Suprapubic skin (tissue), 4 donors: Measurements from ENCODE around the gene ZC3H12A. TPM values are rescaled to one million over a fixed set of nuclear protein-coding genes. Genes with fewer than 3 reads are reported as not detected.

Source experiments
- DNase-seq, 2 donors: peaks; one replicate each; pipeline ENCODE4 v3.0.0-alpha.2; 2019; ENCODE audit warnings: low spot score in 2 of 2
- H3K27ac ChIP-seq: fragments of 200-600 bp; sonication (generic); one replicate; pipeline ENCODE4 v1.5.1; 2019
- H3K27me3 ChIP-seq: fragments of 200-600 bp; sonication (generic); one replicate; pipeline ENCODE4 v1.5.1; 2019
- H3K36me3 ChIP-seq: fragments of 200-600 bp; sonication (generic); one replicate; pipeline ENCODE4 v1.5.1; 2019
- H3K4me1 ChIP-seq: fragments of 200-600 bp; sonication (generic); one replicate; pipeline ENCODE4 v1.5.1; 2019
- H3K4me3 ChIP-seq: fragments of 200-600 bp; sonication (generic); one replicate; pipeline ENCODE4 v1.5.1; 2019; ENCODE audit warnings: mild to moderate bottlenecking
- H3K9me3 ChIP-seq: fragments of 200-600 bp; sonication (generic); one replicate; pipeline ENCODE4 v1.5.1; 2019
- EP300 ChIP-seq: sonication (generic); formaldehyde crosslinking; IDR thresholded peaks from one replicate; pipeline ENCODE4 v1.6.1; 2017; ENCODE audit warnings: antibody characterized with exemption
- POLR2A ChIP-seq, 2 donors: fragments of 450-650 bp; IDR thresholded peaks; one replicate each; pipeline ENCODE4 v1.6.1; 2017; ENCODE audit warnings: antibody characterized with exemption in 2 of 2, mild to moderate bottlenecking in 2 of 2, moderate library complexity in 2 of 2
- POLR2AphosphoS5 ChIP-seq, 3 donors: sonication (generic); formaldehyde crosslinking; IDR thresholded peaks; one replicate each; pipeline ENCODE4 v1.6.1; 2017; ENCODE audit warnings: antibody characterized with exemption in 3 of 3
- WGBS: methylation state at CpG from one replicate; pipeline ENCODE4 v1.1.5; 2018; 5-methylcytosine and 5-hydroxymethylcytosine counted together
- total RNA-seq, 4 donors: library from RNA; depleted of rRNA; stranded (reverse); fragments of >200 nt; gene quantifications; one replicate each; pipeline ENCODE4 v1.1.0, GENCODE V29; 2016
- TF ChIP-seq, protein P1 (sequence below), 2 donors: fragments of 200-600 bp in 1 of 2; fragments of 450-650 bp in 1 of 2; sonication (generic) in 1 of 2; IDR thresholded peaks; one replicate each; pipeline ENCODE4 v1.5.1; 2016 to 2019; ENCODE audit warnings: antibody characterized with exemption in 2 of 2, mild to moderate bottlenecking in 1 of 2, moderate library complexity in 1 of 2

ZC3H12A gene
- total RNA-seq, 4 donors from 2014 or later, result 47.7 to 107 (median 56.1) TPM

DNA sequence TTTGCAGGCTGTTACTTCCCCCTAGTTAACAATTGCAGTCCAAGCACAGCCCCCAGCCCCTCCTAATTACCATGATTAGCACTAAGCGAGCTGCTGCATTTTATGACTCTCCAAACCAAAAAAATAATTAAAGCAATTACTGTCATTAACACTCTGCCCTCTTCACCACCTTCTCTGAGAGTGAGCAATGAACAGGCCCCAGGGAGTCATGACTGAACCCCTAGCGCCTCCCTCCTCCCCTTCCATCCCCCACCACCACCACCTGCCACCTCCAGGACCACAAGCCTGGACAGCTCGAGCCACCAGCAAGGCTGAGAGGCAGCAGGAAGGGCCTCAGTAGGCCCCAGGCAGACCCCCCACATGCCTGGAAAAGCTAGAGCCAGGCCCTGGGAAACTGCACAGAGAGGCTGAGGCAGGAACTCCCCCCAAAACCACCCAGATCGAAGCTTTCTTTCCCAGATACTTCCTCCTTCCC lies 35.5 kb upstream of the ZC3H12A start:
- Histone ChIP-seq H3K4me3 (no peak overlapping the region), H3K9me3 (no peaks in the 10 kb centered on the region), H3K27ac (no peak overlapping the region), H3K27me3 (peaks cover 23% of the 10 kb centered on the region), H3K36me3 (no peaks in the 10 kb centered on the region), H3K4me1 (no peaks in the 10 kb centered on the region)
- no peak for DNase-seq
- TF ChIP-seq POLR2AphosphoS5 (IDR thresholded peaks at IDR 0.05) (no peak), EP300 (no peak), POLR2A (IDR thresholded peaks at IDR 0.05) (no peak)
- TF ChIP-seq, protein P1, sequence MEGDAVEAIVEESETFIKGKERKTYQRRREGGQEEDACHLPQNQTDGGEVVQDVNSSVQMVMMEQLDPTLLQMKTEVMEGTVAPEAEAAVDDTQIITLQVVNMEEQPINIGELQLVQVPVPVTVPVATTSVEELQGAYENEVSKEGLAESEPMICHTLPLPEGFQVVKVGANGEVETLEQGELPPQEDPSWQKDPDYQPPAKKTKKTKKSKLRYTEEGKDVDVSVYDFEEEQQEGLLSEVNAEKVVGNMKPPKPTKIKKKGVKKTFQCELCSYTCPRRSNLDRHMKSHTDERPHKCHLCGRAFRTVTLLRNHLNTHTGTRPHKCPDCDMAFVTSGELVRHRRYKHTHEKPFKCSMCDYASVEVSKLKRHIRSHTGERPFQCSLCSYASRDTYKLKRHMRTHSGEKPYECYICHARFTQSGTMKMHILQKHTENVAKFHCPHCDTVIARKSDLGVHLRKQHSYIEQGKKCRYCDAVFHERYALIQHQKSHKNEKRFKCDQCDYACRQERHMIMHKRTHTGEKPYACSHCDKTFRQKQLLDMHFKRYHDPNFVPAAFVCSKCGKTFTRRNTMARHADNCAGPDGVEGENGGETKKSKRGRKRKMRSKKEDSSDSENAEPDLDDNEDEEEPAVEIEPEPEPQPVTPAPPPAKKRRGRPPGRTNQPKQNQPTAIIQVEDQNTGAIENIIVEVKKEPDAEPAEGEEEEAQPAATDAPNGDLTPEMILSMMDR (IDR thresholded peaks at IDR 0.05), result no peak
- WGBS, result 57% methylated on average over 4 of the region's 4 CpGs

DNA sequence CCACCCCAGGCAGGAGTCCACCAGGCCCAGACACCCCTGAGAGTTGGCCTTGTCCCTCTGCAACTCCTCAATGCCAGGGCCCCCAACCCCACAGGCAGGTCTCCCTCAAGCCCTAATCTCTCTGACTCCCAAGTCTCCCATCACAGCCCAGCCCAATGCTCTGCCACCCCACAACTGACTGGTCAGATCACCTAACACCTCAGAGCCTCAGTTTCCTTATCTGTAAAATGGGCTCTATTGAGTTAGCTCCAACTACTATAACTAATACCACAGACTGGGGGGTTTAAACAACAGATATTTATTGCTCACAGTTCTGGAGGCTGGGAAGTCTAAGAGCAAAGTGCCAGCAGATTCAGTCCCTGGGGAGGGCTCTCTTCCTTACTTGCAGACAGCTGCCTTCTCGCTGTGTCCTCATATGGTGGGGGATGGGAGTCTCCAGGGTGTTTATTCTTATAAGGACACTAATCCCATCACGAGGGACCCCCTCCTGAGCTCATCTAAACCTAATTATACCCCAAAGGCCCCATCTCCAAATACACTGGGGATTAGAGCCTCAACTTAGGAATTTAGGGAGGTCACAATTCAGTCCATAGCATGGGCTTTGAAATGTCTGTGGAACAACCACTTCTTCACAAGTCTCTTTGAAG lies 34.9 kb upstream of the ZC3H12A start:
- Histone ChIP-seq H3K9me3 (no peaks in the 10 kb centered on the region), H3K4me1 (no peaks in the 10 kb centered on the region), H3K27ac (no peak overlapping the region), H3K4me3 (no peak overlapping the region), H3K36me3 (no peaks in the 10 kb centered on the region), H3K27me3 (peaks cover 22% of the 10 kb centered on the region)
- no peak for DNase-seq
- TF ChIP-seq POLR2A (IDR thresholded peaks at IDR 0.05), result no peak
- no peak for TF ChIP-seq POLR2AphosphoS5 (IDR thresholded peaks at IDR 0.05)
- no peak for TF ChIP-seq EP300
- TF ChIP-seq, protein P1 (IDR thresholded peaks at IDR 0.05), result no peak
- 33% methylated on average over 2 of the region's 2 CpGs for WGBS

DNA sequence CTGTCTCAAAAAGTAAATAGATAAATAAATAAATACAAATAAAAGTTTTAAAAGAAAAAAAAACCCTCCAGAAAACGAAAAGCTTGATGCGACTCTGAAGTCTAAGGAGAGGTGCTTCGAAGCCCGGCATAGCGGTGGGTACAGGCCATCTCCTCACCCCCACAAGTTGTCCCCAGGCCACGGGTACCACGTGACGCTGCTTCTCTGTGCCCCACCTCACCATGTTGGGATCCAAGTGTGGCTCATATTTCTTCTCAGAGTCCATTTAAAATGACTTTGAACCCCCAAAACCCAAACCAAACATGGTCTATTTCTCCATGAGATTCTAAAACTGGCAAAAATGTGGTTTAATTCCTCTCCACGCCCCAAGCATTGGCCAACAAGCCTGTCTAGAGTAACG lies 32.9 kb upstream of the ZC3H12A start:
- no peaks in the 10 kb centered on the region for H3K9me3 ChIP-seq
- no peak for TF ChIP-seq POLR2AphosphoS5 (IDR thresholded peaks at IDR 0.05)
- no peak for TF ChIP-seq POLR2A (IDR thresholded peaks at IDR 0.05)
- TF ChIP-seq, protein P1 (IDR thresholded peaks at IDR 0.05), result no peak
- no peak for TF ChIP-seq EP300
- no peaks in the 10 kb centered on the region for H3K4me1 ChIP-seq
- no peak overlapping the region for H3K4me3 ChIP-seq
- no peak overlapping the region for H3K27ac ChIP-seq
- DNase-seq, result no peak
- 84% methylated on average over 10 of the region's 10 CpGs for WGBS
- no peaks in the 10 kb centered on the region for H3K36me3 ChIP-seq
- peaks cover 18% of the 10 kb centered on the region for H3K27me3 ChIP-seq

DNA sequence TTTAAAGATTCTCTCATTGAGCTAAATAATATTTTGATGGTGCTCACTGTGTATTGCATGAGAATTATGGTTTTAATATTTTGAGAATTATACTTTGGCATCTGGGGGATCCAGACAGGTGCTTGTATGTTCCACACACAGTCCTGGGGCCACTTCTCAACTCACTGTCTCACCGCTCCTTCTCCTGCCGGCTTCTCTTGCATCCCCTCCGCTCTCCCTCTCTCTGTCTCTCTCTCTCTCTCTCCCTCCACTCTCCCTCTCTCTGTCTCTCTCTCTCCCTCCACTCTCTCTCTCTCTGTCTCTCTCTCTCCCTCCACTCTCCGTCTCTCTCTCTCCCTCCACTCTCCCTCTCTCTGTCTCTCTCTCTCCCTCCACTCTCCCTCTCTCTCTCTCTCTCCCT lies 32.2 kb upstream of the ZC3H12A start:
- no peak for DNase-seq
- no peak for TF ChIP-seq POLR2A (IDR thresholded peaks at IDR 0.05)
- TF ChIP-seq EP300, result no peak
- TF ChIP-seq, protein P1 (IDR thresholded peaks at IDR 0.05), result no peak
- no peak for TF ChIP-seq POLR2AphosphoS5 (IDR thresholded peaks at IDR 0.05)
- Histone ChIP-seq H3K4me3 (no peak overlapping the region), H3K4me1 (no peaks in the 10 kb centered on the region), H3K9me3 (no peaks in the 10 kb centered on the region), H3K27me3 (peaks cover 18% of the 10 kb centered on the region), H3K27ac (no peak overlapping the region), H3K36me3 (no peaks in the 10 kb centered on the region)
- 68% methylated on average over 4 of the region's 4 CpGs for WGBS

DNA sequence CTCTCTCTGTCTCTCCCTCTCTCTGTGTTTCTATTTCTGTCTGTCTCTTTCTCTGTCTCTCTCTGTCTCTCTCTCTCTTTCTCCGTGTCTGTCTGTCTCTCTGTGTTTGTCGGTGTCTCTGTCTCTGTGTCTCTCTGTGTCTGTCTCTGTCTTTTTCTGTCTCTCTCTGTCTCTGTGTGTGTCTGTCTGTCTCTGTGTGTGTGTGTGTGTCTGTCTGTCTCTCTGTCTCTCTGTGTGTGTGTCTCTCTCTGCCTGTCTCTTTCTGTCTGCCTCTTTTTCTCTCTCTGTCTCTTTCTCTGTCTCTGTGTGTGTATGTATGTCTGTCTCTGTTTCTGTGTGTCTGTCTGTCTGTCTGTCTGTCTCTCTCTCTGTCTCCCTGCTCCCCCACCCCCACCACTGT lies 31.7 kb upstream of the ZC3H12A start:
- 71% methylated on average over 2 of the region's 2 CpGs for WGBS
- DNase-seq, result no peak
- no peak for TF ChIP-seq EP300
- TF ChIP-seq, protein P1 (IDR thresholded peaks at IDR 0.05), result no peak
- no peak for TF ChIP-seq POLR2AphosphoS5 (IDR thresholded peaks at IDR 0.05)
- no peak for TF ChIP-seq POLR2A (IDR thresholded peaks at IDR 0.05)
- Histone ChIP-seq H3K9me3 (no peaks in the 10 kb centered on the region), H3K4me3 (no peak overlapping the region), H3K4me1 (no peaks in the 10 kb centered on the region), H3K27me3 (peaks cover 20% of the 10 kb centered on the region), H3K36me3 (no peaks in the 10 kb centered on the region), H3K27ac (no peak overlapping the region)
